PC-9 (cell line): ENCODE results near the gene SLC22A13.

ENCODE experiments used
- EZH2 ChIP-seq: fragments of 200-600 bp; sonication (generic); IDR thresholded peaks from 2 replicates; pipeline ENCODE4 v1.8.0; 2017; ENCODE audit warnings: antibody characterized with exemption, low read depth
- TF ChIP-seq, protein P1 (sequence below): fragments of 200-600 bp; sonication (generic); conservative IDR thresholded peaks from 2 replicates; pipeline ENCODE4 v1.6.1; 2017; ENCODE audit warnings: mixed run types, antibody characterized with exemption, mild to moderate bottlenecking, moderate library complexity

DNA sequence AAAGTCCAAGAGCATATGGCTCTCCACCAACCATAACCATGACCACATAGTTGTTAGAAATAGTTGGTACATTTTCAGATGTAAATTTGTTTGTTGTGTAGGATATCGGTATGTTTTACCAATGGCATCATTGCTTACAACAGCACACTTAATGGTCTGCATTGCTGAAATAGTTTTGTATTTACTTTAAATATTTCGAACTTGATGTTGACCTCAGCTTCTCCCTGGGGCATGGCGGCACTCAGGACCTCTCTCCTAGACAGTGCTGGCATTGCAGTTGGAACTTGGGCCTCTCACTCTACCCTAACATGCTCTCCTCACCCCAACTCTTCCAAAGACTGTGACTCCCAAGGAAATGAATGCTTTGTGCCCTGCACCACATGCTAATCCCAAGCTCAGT lies 5.0 kb downstream of the SLC22A13 start:
- TF ChIP-seq, protein P1, sequence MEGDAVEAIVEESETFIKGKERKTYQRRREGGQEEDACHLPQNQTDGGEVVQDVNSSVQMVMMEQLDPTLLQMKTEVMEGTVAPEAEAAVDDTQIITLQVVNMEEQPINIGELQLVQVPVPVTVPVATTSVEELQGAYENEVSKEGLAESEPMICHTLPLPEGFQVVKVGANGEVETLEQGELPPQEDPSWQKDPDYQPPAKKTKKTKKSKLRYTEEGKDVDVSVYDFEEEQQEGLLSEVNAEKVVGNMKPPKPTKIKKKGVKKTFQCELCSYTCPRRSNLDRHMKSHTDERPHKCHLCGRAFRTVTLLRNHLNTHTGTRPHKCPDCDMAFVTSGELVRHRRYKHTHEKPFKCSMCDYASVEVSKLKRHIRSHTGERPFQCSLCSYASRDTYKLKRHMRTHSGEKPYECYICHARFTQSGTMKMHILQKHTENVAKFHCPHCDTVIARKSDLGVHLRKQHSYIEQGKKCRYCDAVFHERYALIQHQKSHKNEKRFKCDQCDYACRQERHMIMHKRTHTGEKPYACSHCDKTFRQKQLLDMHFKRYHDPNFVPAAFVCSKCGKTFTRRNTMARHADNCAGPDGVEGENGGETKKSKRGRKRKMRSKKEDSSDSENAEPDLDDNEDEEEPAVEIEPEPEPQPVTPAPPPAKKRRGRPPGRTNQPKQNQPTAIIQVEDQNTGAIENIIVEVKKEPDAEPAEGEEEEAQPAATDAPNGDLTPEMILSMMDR: no peak
- no peak for TF ChIP-seq EZH2
